ENCODE results near the gene CLTC.

CLTC gene

DNA sequence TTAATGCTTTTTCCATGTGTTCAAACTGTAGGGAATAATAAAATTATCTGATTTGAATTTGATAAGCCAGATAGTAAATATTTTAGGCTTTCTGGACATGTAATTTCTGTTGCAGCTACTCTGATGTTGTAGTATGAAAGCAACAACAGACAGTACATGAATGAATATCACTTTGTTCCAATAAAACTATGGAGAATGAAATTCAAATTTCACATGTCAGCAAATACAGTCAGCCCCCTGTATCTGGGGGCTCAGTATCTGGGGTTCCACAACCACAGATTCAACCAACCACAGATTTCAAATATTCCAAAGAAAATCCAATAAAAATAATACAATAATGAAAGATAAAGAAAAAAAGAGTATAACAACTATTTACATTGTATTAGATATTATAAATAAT, 8.2 kb upstream of the CLTC start:
- DNase-seq (ENCODE audit: low read depth) = no peak
- TF ChIP-seq, protein P1, sequence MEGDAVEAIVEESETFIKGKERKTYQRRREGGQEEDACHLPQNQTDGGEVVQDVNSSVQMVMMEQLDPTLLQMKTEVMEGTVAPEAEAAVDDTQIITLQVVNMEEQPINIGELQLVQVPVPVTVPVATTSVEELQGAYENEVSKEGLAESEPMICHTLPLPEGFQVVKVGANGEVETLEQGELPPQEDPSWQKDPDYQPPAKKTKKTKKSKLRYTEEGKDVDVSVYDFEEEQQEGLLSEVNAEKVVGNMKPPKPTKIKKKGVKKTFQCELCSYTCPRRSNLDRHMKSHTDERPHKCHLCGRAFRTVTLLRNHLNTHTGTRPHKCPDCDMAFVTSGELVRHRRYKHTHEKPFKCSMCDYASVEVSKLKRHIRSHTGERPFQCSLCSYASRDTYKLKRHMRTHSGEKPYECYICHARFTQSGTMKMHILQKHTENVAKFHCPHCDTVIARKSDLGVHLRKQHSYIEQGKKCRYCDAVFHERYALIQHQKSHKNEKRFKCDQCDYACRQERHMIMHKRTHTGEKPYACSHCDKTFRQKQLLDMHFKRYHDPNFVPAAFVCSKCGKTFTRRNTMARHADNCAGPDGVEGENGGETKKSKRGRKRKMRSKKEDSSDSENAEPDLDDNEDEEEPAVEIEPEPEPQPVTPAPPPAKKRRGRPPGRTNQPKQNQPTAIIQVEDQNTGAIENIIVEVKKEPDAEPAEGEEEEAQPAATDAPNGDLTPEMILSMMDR (conservative IDR thresholded peaks at IDR 0.05; ENCODE audit: control insufficient read depth, insufficient read depth, low read depth, low read length) = no peak
- H3K4me3 ChIP-seq (ENCODE audit: control insufficient read depth, low read depth, low read length) = no peak overlapping the region

DNA sequence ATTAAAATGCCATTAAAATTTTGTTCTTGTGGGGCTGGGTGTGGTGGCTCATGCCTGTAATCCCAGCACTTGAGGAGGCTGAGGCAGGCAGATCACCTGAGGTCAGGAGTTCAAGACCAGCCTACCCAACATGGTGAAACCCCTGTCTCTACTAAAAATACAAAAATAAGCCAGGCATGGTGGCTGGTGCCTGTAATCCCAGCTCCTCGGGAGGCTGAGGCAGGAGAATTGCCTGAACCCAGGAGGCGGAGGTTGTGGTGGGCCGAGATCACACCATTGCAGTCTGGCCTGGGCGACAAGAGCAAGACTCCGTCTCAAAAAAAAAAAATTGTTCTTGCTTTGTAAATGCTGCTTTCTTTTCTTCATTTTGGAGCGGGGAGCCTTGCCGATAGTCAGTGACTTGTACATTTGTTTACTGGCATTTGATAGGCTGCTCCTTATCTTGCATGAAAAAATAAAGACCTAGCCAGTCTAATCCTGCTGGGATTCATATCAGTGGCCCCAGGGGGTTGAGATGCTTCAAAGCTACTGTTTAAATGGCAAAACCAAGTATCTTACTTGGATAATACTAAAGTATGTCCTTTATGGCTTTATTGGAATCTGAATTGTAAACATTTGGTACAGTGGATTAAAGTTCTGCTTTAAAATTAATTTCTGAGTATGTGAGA, 3.3 kb upstream of the CLTC start:
- TF ChIP-seq, protein P1 (conservative IDR thresholded peaks at IDR 0.05; ENCODE audit: control insufficient read depth, insufficient read depth, low read depth, low read length) = no peak
- DNase-seq (ENCODE audit: low read depth) = no peak
- no peak overlapping the region for H3K4me3 ChIP-seq (ENCODE audit: control insufficient read depth, low read depth, low read length)

DNA sequence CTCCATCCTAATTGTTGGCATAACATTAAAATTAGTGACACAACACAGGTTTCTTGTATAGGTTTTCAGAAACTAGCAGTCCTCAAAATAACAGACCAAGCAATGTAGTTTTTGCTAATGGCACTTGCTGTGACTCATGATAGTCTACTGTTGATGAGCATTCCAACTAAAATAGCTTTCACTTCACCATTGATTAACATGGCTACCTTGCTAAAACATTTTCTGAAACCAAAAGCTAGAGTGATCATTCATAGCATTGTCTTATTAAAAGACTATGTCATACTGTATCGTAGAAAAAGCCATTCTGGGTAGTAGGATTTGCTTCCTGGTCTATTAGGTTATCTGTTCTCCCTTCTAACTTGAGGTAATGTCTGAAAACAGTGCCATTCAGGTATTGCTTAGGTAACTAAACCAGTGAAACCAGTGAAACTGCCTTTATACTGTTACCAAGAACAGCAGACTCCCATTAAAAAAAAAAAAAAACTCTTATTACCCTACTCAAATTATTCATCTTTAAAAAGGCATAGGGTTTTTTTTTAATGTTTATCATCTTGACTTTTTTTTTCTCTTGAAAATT, 2.5 kb upstream of the CLTC start:
- DNase-seq (ENCODE audit: low read depth) = no peak

DNA sequence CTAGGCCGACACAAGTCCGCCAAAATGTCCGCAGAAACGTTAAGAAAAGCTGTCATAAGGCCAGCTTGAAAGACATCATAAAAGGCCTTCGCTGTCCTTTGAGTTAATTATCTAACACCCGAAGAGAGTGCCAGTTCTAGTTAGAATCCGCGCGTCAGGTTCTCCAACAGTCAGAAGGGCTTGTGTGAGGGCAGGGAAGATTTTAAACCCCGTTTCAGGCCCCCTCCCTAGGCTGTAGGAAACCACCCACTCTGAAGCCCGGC, 729 bp upstream of the CLTC start:
- TF ChIP-seq, protein P1 (conservative IDR thresholded peaks at IDR 0.05; ENCODE audit: control insufficient read depth, insufficient read depth, low read depth, low read length) = no peak
- no peak for DNase-seq (ENCODE audit: low read depth)
- H3K4me3 ChIP-seq (ENCODE audit: control insufficient read depth, low read depth, low read length) = peak overlapping the region; percentile 93

More for the DNA sequence above, 2.5 kb upstream of the CLTC start:
- H3K4me3 ChIP-seq (ENCODE audit: control insufficient read depth, low read depth, low read length) = no peak overlapping the region
- TF ChIP-seq, protein P1 (conservative IDR thresholded peaks at IDR 0.05; ENCODE audit: control insufficient read depth, insufficient read depth, low read depth, low read length) = no peak

DNA sequence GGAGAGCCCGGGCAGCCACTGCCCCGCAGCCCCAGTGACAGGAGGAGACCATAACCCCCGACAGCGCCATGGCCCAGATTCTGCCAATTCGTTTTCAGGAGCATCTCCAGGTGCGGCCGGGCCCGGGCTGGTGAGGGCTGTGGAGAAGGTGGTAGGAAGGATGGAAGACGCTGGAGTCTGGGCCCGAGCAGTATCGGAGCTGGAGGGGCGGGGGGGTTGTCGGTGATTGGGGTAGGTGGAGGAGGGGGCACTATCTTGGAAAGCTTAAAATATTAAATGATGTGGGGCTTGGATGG, 317 bp downstream of the CLTC start:
- TF ChIP-seq, protein P1 (conservative IDR thresholded peaks at IDR 0.05; ENCODE audit: control insufficient read depth, insufficient read depth, low read depth, low read length) = no peak
- DNase-seq (ENCODE audit: low read depth) = no peak
- H3K4me3 ChIP-seq (ENCODE audit: control insufficient read depth, low read depth, low read length) = peak overlapping the region; percentile 93

DNA sequence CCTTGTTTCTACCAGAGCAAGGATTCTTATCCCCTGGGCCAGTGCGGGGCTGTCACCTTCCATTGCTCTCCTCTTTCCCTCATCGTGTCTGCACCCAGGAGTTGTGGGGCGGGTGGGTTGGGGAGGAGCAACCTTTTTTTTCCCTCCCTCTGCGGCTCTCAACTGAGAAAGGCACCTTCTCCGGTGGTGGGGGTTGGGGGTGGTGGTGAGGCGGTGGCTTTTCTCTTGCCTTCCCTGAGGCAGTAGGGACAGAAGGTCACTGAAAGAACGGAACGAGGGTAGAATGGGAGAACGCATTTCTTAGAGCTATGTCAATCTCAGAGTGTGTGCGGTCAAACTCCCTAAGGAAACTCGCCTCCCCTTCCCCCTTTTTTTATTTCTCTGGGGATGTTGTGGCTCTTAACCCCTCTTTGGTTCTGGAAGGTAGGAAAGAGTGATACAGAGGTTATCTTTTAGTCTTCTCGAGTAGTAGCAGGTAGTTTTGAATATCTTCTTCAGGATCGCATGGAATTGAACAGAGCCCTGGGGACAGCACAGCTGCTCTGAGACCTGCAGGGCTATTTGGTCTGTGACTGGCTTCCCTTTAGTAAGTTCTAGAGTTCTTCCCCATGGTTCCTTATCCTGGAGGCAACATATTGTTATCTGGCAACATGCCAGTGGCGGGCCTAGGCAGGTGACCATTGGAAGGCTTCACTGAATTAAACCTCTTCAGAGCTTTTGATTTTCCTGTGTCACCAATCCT, 994 bp downstream of the CLTC start:
- TF ChIP-seq, protein P1 (conservative IDR thresholded peaks at IDR 0.05; ENCODE audit: control insufficient read depth, insufficient read depth, low read depth, low read length) = no peak
- DNase-seq (ENCODE audit: low read depth) = no peak
- peak overlapping the region; percentile 93 for H3K4me3 ChIP-seq (ENCODE audit: control insufficient read depth, low read depth, low read length)
